NCI-H2196 (cell line): ENCODE results near the gene SAMD4A.
"Not testable (repeated sequence)": the region's sequence is repeated elsewhere in the genome, so short reads cannot be mapped to it uniquely, and the experiment has no call there.

Source experiments
- DNase-seq: peaks from one replicate; lab custom pipeline; 2025; ENCODE audit not compliant: unreplicated experiment; lab: John Stamatoyannopoulos, UW

Gene SAMD4A

DNA sequence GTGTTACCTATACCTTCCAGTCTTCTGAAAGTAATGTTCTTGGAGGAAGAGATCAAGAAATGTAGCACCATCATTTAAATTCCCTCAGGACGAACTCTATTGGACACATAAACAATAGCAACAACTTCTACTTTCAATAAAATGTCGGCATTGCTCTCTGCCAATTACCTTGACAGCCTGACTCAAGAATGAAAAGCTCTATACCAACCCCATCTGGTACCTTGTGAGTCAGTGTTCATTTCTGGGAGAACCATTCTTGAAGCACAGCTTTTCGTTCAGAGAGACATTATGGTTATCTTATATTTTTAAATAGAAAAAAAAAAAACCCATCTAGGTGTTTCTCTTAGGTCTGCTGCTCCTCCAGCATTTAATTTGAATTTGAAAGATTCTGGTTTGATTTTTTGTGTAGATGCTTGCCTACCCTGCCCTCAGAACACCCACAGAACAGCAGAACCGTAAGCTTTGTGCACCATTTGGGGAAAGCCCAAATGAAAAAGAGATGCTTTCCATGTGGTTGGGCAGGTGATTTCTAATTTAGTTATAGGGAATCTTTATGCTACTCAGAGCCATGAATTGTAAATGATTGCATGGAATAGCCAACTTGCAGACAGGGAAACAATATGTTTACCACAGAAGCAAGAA, 156.0 kb downstream of the SAMD4A start:
- no peak for DNase-seq

DNA sequence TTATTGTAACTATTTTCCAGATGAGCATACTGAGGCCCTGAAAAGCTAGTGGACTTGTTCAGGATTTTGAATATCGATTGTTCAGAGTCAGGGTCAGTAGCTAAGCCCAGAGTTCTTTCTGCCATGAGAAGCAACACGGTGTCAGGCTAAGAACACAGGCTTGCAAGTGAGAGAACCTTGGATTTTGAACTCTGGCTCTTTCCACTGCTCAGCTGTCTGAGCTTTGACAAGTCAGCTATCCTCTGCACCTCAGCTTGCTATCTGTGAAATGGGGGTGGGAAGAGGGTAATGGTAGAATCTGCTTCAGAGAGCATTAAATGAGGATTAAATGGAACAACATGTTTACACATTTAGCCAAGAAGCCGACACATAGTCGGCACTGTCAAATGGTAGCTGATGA, 157.2 kb downstream of the SAMD4A start:
- DNase-seq = no peak

DNA sequence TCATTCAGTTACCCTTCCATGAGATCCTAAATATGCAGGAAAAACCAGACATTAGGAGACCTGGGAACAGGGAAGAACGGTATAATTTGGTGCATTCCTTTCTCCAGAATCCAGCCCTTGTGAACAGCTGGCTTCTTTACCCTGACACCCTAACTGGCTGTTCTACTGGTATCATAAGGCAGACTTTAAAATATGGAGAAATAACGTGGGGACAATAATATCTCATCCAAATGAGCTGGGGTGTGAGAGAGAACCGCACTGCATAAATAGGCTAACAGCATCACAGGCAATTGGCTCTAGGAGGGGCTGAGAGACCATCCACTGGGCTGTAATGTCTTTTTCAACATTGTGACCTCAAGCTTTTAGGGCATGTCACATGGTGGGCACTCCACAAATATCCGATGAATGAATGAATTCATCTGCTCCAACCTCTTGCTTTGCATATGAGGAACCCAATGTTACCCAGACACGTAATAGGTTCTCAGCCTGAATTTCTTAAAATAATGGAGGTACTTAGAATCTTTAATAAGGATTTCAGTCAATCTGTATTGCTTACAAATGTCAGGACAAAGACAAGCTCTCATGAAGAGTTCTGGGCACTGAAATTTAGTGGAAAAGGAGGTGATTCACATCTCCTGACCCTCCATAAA, 157.9 kb downstream of the SAMD4A start:
- no peak for DNase-seq

DNA sequence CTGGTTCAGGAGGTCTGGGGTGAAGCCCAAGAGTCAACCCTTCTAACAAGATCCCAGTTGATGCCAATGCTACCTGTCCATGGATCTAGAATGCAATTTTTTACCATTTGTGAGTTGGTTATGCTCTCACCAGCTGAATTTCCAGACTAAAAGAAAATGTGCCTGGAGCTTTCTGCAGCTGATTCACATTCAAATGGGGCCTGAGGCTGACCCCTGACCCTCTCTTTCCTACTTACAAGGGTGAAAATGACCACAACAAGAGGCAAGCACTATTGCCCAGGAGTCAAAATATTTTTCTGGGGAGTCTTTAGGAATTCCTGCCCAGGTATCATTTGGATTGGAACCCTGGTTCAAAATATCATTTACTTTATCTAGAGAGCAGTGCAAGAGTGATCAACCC, 159.1 kb downstream of the SAMD4A start:
- DNase-seq = no peak

DNA sequence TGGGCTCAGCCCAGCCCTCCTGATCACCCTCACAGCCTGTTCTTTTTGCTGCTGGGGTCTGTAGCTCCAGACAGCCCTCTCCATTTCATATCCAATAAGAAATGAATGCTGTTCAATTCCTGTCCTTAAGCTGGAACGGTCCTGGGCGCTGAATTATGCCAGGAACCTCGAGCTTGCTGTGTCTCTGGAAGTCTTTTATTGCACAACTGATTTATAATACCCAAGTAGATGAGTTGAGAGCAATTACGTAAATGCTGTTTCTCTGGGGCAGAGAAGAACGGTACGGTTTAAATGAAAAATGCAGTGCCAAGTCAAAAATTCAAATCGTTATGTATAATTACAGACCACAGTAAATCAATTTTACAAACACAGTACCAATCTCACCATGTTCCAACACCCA, 161.0 kb downstream of the SAMD4A start:
- DNase-seq = no peak

DNA sequence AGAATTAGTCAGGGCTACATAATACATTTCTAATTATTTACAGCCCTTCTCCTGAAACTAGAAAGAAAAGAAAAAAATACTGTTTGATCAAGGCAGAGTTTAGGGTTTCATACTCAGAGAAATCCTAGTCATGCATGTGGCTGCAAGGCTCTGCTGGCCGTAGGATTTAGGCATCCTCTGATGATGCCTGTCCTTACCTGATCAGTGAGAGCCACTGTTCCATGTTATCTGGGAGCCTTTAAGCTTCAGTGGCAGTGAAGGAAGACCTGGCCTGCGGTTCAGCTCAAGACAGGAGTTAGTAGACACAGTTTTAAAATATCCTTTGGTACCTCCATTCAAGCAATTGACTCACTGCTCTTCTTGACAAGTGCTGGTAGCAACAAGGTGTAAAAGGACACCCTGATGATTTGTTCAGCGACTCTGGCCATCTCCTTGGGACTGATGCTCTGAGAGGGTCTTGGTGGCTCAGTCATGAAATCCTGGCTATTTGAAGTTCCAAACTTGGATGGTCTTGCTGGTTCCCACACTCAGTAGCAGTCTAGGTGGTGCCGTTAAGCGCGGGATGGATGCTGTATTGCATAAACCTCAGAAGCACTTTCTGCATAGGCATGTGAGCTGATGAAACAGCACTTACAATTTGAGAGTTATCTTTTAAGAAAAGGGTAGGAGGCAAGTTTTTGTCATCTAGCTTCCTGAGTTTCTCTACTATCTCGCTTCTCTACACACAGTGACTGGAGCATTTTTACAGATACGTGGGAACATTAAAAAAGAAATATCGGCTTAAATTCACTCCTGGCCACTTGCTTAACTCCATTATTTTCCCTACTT, 162.0 kb downstream of the SAMD4A start:
- no peak for DNase-seq

DNA sequence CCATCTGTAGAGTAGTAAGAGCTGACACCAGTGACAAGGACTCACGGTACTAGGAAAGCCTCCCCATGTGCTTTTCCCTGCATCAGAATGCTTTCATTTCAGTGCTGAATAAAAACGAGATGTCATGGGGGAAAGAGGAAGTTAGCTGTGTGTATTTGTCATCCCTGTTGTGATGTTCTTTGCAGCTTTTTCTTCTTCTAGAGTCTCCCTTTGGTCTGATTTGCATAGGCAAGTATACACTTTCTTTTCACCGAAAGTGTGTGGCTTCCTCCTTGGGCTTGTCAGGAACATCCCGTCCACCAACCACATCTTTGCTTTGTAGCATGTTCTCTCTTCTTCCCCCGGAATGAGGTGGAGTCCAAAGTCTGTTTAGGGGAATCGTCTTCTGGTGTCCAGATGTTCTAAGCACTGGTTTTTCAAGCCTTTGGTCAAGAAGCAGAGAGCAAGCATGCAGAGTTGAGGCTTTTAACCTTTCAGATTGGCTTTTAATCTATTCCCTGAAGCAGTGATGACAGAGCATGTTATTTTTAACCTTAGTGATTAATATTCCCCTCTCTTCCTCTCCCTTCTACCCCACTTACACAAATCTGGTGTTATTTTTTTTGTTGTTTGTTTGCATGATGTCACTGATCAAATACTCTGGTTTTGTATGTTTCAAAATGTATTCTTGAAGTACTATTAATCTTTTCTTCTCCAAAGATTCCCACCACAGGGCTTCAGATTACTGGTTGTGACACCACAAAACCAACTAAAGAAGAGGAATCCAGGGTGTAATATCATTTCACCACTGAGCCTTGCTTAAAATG, 163.4 kb downstream of the SAMD4A start:
- DNase-seq = no peak

DNA sequence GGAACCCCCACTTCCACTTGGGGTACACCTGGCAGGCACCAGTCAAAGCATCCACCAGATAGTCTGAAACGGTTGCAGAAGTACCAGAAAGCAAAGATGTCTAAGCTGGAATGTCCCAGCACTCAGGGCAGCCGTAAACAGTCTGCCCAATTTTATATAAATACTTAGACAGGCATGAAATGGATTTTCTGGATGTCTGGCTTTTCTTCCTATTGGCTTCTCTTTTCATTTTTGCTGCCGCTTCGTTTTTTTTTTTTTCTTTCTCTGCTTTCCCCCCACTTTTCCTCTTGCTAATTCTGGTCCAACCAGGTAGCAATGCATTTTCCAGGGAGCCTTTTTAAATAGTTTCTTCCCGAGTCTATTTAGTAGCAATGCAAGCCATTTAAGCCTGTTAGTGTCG, 168.0 kb downstream of the SAMD4A start:
- DNase-seq = no peak

DNA sequence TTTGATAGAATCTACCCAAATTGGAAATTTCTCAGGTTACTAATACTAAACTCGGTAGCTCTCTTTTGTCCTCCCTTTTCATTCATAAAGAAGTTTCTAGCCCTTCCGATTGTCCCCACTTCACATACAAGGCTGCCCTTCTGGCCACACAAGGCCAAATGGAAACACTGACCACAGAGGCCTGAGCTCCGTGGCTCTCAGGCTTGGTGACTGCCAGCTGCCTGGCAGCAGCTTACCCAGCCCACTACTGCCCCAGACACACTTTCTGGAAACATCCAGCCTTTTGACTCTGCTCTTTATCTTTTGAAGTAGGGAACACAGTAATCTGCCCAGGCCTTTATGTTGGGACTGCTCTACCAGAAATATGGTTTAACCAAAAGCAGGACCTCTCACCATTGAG, 168.5 kb downstream of the SAMD4A start:
- DNase-seq = no peak

DNA sequence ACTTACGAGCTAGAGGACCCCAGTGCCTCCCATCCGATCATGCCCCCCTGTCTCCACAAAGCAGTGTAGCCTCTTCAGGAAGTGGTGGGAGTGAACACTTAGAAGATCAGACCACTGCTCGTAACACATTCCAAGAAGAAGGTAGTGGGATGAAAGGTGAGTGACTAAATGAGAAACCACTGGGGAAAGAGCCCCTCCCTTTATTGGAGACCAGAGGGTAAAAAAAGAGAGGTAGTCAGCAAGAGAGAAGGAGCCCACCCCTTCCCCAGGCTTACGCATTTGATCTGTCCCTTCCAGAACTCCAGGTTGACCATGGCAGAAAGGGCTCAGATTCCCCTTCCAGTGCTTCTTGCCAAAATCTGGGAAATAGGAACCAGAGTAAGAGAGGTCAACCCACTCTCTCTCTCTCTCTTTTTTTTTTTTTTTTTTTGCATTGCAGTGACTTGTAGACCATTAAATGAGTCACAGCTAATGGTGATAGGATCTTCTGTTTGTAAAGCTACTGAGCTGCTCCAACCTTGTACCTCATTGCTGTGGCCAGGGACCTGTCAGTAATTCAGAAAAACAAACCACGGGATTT, 170.3 kb downstream of the SAMD4A start:
- DNase-seq = no peak

DNA sequence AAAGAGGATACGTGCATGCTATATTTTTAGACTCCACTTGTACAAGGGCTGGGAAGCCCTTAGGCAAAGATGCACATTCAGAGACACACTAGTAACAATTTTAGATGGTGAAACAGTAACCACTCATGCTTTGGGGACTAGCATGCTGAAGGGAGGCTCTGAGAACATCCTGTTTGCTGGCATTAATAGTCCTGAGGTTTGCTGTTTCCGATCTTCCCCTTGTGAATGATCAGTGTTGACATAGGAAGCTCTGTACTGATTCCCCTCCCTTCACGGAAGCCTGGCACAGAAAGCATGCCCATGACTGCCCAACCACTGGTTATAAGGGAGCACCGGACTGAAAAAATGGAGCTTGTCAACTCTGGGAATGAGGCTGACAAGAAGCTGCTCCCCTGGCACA, 171.1 kb downstream of the SAMD4A start:
- DNase-seq = no peak

DNA sequence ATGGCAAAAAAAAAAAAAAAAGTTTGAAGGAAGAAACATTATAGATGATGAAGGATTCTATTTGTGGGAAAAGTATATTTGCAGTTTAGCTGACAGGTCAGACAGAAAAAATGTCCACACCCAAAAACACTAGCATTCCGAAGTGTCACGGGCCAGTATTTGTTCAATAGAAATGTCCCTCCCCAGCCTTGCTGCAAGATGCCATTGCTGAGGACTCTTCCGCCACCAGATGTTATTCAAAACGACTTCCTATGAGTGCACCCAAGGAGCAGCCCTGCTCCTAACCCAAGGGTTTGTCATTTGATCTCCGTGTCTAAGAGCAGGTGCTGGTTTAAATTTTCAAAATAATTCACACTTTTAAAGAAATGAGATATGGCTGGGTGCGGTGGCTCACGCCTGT, 172.6 kb downstream of the SAMD4A start:
- no peak for DNase-seq

DNA sequence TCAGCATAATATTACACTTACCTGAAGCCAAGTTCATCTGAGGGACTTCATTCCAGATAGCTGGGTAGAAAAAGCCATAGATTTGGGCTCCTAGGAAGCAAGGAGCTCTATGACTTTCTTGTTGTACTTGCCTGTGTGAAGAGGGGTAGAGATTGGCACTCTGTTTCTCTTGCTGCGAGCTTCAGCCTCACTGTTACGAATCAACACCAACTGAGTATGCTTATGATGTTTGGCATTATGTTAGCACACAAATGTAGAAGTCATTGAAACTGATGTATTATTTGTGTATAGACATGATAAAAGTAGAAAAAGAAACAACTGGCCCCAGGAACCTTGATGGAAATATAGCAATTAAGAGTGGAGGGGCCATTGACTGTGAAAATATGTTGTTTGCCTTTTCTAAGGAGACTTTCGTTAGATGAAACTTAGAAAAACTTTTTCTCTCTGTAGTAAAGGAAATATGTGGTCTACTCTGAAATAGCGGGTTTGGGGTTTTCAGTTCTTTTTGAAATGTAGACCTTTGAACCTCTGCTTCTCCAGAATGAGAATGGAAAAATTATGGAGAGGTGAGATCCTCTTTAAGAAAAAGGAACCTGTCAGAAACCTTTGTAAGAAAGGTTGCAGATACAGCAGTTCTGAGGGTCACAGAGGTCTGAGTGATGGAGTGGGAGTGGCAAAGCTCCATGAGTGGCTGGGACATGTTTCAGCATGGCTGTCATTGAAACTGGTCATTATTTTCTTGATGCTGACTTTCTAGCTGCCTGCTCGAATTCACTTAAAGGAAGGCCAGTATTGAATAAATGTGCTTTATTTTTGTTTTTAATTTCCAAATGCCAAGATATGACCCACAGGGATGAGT, 175.8 kb downstream of the SAMD4A start:
- DNase-seq = no peak

DNA sequence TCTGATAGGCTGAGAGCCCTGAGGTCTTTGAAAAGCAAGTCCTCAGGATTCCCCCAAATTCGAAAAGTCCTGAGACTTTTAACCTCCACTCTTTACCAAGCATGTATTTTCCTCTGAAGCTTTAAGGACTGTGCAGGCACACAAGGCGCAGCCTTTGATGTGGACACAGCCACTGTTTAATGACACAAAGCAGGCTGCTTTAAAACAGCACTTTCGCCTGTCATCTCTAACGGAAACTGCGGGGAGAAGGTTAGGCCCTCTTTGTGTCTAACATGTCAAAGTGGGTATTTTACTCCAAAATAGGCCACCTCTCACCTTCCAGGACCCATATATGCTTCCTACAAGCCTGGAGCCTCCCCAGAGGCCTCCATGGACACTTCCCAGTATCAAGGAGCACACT, 176.5 kb downstream of the SAMD4A start:
- DNase-seq = no peak

DNA sequence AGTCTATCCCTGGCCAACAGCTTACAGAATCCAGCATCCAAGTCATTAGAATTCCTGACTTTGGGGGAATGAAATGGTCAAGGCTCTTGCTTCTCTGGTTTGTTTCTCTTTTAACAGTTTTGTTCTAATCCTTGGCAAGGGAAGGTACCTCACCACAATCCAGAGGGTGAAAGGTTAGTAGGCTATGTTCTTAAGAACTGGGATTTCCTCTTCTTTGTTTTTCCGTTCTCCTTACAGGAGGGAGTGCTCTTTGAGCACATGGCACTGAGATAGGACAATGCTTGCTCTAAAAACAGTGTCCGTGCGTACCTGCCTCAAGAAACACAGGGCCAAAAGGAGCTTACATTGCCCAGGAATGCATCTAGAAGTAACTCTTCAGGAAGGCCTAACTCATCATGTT, 179.1 kb downstream of the SAMD4A start:
- DNase-seq = no peak

DNA sequence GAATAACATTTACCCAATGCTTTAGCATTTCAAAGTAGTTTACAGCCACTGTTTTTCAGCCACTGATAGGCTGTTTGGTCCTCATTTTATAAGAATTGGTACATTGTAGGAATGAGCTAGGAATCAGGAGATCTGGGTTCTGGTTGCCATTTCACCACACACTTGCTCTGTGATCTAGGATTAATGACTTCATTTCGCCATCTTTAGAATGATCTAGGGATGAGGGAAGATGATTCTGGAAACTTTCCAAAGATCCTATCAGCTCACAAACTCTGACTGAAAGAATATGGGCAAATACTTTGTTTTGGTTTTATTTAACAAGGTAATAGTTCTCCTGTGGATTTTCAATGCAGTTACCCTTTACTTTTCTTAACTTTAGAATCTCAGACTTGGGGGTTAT, 180.7 kb downstream of the SAMD4A start:
- no peak for DNase-seq

DNA sequence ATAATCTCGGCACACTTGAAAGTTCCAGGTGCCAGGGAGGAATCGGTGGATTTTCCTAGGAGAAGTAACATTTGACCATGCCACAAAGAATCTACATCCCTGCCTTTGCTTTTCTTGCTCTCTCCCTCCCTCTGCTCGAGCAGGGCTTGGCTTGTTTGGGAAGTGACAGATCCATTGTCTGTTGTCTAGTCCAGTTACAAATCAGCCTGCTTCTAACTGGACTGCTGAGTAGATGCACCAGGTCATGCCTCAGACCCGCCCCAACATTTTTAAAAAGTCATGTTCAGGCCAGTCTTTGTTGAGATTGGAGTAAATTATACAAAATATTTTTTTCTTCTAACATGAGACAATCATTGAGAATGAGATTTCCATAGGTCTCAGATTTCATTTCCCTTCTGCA, 182.3 kb downstream of the SAMD4A start:
- no peak for DNase-seq

DNA sequence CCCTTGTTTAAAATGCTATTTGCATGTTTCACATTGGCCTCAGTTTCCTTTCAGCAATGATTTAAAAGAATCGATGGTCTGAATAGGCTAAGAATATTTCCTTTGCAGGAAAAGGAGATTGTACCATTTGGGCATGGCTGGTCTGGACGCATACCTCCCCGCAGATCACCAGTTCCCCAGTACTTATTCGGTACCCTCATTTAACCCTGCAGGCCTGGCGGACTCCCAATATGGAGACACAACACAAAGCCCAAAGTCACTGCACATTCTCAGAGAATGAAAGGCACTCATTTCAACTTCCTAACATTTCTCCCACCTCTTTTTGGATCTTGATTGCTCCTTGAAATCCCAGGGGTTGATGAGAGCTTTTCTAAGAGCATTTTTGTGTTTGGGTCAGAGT, 182.8 kb downstream of the SAMD4A start:
- DNase-seq = no peak

DNA sequence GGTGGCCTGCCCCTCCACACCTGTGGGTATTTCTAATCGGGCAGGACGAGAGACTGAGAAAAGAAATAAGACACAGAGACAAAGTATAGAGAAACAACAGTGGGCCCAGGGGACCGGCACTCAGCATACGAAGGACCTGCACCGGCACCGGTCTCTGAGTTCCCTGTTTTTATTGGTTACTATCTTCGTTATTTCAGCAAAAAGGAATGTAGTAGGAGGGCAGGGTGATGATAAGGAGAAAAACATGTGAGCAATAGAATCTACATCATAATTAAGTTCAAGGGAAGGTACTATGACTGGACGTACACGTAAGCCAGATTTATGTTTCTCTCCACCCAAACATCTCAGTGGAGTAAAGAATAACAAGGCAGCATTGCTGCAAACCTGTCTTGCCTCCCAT, 185.7 kb downstream of the SAMD4A start:
- DNase-seq = not testable (repeated sequence)

DNA sequence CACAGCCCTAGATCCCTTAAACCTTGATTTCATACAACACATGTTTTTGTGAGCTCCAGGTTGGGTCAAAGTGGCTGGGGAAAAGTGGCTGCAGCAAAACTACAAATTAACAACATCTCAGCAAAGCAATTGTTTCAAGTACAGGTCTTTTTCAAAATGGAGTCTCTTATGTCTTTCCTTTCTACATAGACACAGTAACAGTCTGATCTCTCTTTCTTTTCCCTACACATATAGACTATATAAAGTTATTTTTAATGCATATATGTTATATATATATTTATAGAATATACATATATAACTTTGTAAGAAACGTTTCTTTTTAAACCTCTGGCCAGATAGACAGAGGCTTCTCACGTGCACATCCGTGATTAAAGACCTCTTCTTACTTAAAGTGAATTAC, 186.5 kb downstream of the SAMD4A start:
- DNase-seq = not testable (repeated sequence)
